Neuronal stem cell (in vitro differentiated cells): Measurements from ENCODE around the gene CLEC12A. TPM values are rescaled to one million over a fixed set of nuclear protein-coding genes. Genes with fewer than 3 reads are reported as not detected.

Source experiments
- DNase-seq: peaks from one replicate; pipeline ENCODE4 v3.0.0-alpha.2; 2013; ENCODE audit warnings: low spot score
- H2AFZ ChIP-seq: one replicate; pipeline ENCODE4 v1.6.1; 2013; ENCODE audit warnings: mild to moderate bottlenecking, low read length, inconsistent platforms
- H2AK5ac ChIP-seq: 2 replicates; pipeline ENCODE4 v1.6.1; 2013; ENCODE audit warnings: low read depth, mild to moderate bottlenecking, inconsistent platforms, low read length, moderate library complexity, mixed read lengths
- H2BK120ac ChIP-seq: 2 replicates; pipeline ENCODE4 v1.6.1; 2013; ENCODE audit warnings: low read depth, mild to moderate bottlenecking, inconsistent platforms, low read length, moderate library complexity, mixed read lengths
- H2BK12ac ChIP-seq: one replicate; pipeline ENCODE4 v1.6.1; 2013; ENCODE audit warnings: low read length, inconsistent platforms
- H2BK15ac ChIP-seq: 2 replicates; pipeline ENCODE4 v1.6.1; 2013; ENCODE audit warnings: mild to moderate bottlenecking, low read length, inconsistent platforms, mixed read lengths
- H2BK5ac ChIP-seq: one replicate; pipeline ENCODE4 v1.6.1; 2013; ENCODE audit warnings: inconsistent platforms, mild to moderate bottlenecking, low read length, moderate library complexity
- H3K14ac ChIP-seq: one replicate; pipeline ENCODE4 v1.6.1; 2013; ENCODE audit warnings: low read length, inconsistent platforms
- H3K18ac ChIP-seq: 2 replicates; pipeline ENCODE4 v1.6.1; 2013; ENCODE audit warnings: low read length, inconsistent platforms
- H3K23ac ChIP-seq: 2 replicates; pipeline ENCODE4 v1.6.1; 2013; ENCODE audit warnings: low read depth, mild to moderate bottlenecking, mixed read lengths, low read length, inconsistent platforms; ENCODE audit not compliant: poor library complexity
- H3K27ac ChIP-seq: replicated peaks from 3 replicates; pipeline ENCODE4 v1.5.1; 2013; ENCODE audit warnings: low read length, inconsistent platforms
- H3K27me3 ChIP-seq, 3 experiments: 2 replicates each; pipeline ENCODE4 v1.6.1; 2013; ENCODE audit warnings: low read length in 3 of 3, mild to moderate bottlenecking in 2 of 3, inconsistent platforms in 1 of 3, low read depth in 1 of 3, mixed read lengths in 1 of 3, moderate library complexity in 1 of 3; ENCODE audit not compliant: control insufficient read depth in 3 of 3, insufficient read depth in 3 of 3
- H3K36me3 ChIP-seq, 2 donors: replicated peaks in 1 of 2; 2 replicates each; pipeline ENCODE4 v1.6.1; 2013; ENCODE audit warnings: low read length in 2 of 2; ENCODE audit not compliant: control insufficient read depth in 2 of 2, insufficient read depth in 2 of 2
- H3K4ac ChIP-seq: 2 replicates; pipeline ENCODE4 v1.6.1; 2013; ENCODE audit warnings: inconsistent platforms, mild to moderate bottlenecking, low read length, moderate library complexity
- H3K4me1 ChIP-seq, 2 donors: 1 replicate in 1 of 2; 2 replicates in 1 of 2; pipeline ENCODE4 v1.6.1; 2013; ENCODE audit warnings: low read length in 2 of 2, low read depth in 1 of 2; ENCODE audit not compliant: control insufficient read depth in 2 of 2, insufficient read depth in 1 of 2
- H3K4me2 ChIP-seq: one replicate; pipeline ENCODE4 v1.6.1; 2013; ENCODE audit warnings: mild to moderate bottlenecking, low read length, inconsistent platforms; ENCODE audit not compliant: insufficient read depth, poor library complexity, severe bottlenecking
- H3K4me3 ChIP-seq, 2 donors: 2 replicates each; pipeline ENCODE4 v1.5.1; 2013; ENCODE audit warnings: low read length in 2 of 2, mild to moderate bottlenecking in 2 of 2, inconsistent platforms in 1 of 2, moderate library complexity in 1 of 2
- H3K79me1 ChIP-seq: one replicate; pipeline ENCODE4 v1.6.1; 2013; ENCODE audit warnings: low read depth, mild to moderate bottlenecking, inconsistent platforms, low read length, moderate library complexity
- H3K9ac ChIP-seq: one replicate; pipeline ENCODE4 v1.6.1; 2013; ENCODE audit warnings: mild to moderate bottlenecking, low read depth, low read length, inconsistent platforms; ENCODE audit not compliant: poor library complexity
- H3K9me3 ChIP-seq, 2 donors: replicated peaks in 1 of 2; 2 replicates each; pipeline versions ENCODE3 to v1.6.1; 2013; ENCODE audit warnings: low read length in 2 of 2, mild to moderate bottlenecking in 2 of 2, inconsistent platforms in 1 of 2, low read depth in 1 of 2, mixed read lengths in 1 of 2, moderate library complexity in 1 of 2; ENCODE audit not compliant: control insufficient read depth in 2 of 2, insufficient read depth in 1 of 2
- H4K8ac ChIP-seq: one replicate; pipeline ENCODE4 v1.6.1; 2013; ENCODE audit warnings: low read depth, mild to moderate bottlenecking, inconsistent platforms, low read length, moderate library complexity
- H4K91ac ChIP-seq: one replicate; pipeline ENCODE4 v1.6.1; 2013; ENCODE audit warnings: low read length, low read depth, mild to moderate bottlenecking, inconsistent platforms; ENCODE audit not compliant: poor library complexity
- WGBS, 2 donors: extraction: QIAGEN DNeasy Blood & Tissue Kit; methylation state at CpG; one replicate each; pipeline ENCODE4 v1.1.7; 2013; ENCODE audit warnings: missing lambda C conversion rate in 2 of 2, mixed read lengths in 1 of 2; ENCODE audit not compliant: insufficient read length in 2 of 2, insufficient replicate concordance in 1 of 2; ENCODE audit errors: extremely low coverage in 2 of 2; 5-methylcytosine and 5-hydroxymethylcytosine counted together
- polyA plus RNA-seq, 2 experiments: library from polyadenylated mRNA; stranded (reverse); fragments of 200-250 nt; gene quantifications; one replicate each; pipeline ENCODE4 v1.2.3, GENCODE V29; 2013

Gene CLEC12A
- polyA plus RNA-seq (2013, experiment 1 of 2) = not detected
- polyA plus RNA-seq (2013, experiment 2 of 2) = not detected

DNA sequence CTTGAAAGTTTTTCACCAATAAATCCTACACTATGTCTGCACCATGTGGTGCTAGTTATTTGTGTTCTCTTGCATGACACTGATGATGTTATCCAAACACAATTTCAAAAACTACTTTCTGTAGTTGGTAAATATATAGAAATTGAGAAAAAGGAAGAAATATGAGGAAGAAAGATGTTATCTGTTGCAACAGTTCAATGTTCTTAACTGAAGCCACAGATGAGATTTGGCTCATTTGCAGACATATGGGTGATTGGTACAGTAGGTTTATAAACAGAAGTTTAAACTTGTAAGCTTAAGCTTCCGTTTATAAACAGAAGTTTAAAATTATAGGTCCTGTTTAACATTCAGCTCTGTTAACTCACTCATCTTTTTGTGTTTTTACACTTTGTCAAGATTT is at the start of gene CLEC12A:
Gene CLEC12A, plus strand, starts transcription at position 229 of the 400 bp plus-strand sequence. CDS start 188 bp downstream, outside the sequence.
- H2BK120ac ChIP-seq = no peak within 1 kb of the TSS
- H3K4ac ChIP-seq = no peak within 1 kb of the TSS
- H3K18ac ChIP-seq = no peak within 1 kb of the TSS
- H3K27ac ChIP-seq = no peak within 1 kb of the TSS
- H2BK15ac ChIP-seq = no peak within 1 kb of the TSS
- H2BK5ac ChIP-seq = no peak within 1 kb of the TSS
- no peak within 1 kb of the TSS for H2AFZ ChIP-seq
- no peaks in the 10 kb centered on the region for H3K79me1 ChIP-seq
- no peaks in the 10 kb centered on the region for H3K4me1 ChIP-seq
- H3K4me3 ChIP-seq = no peak within 1 kb of the TSS
- H3K9ac ChIP-seq = no peak within 1 kb of the TSS
- H3K36me3 ChIP-seq = no peaks in the 10 kb centered on the region
- no peak within 1 kb of the TSS for H2BK12ac ChIP-seq
- no peak within 1 kb of the TSS for H2AK5ac ChIP-seq
- no peak within 1 kb of the TSS for H4K8ac ChIP-seq
- H3K27me3 ChIP-seq = no peaks in the 10 kb centered on the region
- no peak within 1 kb of the TSS for H4K91ac ChIP-seq
- WGBS, 2 donors = no CpG with 5 or more reads among the region's 1 CpG
- peaks cover 0 to 5% of the 10 kb centered on the region in 2 donors for H3K9me3 ChIP-seq
- DNase-seq = no peak
- H3K14ac ChIP-seq = no peak within 1 kb of the TSS
- H3K4me2 ChIP-seq = no peak within 1 kb of the TSS
- no peak within 1 kb of the TSS for H3K23ac ChIP-seq

DNA sequence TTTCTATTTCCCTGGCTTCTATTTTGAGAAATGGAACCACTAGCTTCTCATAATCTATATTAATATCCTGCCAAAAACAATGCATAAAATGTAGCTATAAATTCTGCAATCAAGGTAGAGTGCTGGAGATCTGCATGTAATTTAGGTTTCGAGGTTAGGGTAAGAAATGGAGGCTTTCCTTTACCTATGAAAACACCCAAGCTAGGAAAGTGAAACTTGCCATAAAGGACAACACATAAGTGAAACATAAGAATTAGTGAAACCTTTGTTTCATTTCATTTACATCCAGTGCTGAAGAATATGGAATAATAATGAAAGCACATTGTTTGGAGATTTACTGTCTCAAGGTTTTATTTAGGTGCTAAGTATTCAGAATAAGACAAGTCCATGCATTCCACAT is 48.8 kb upstream of the CLEC12A start:
- no peak overlapping the region for H3K9ac ChIP-seq
- no peak overlapping the region for H3K18ac ChIP-seq
- H2AFZ ChIP-seq = no peak overlapping the region
- no peak overlapping the region for H3K4me2 ChIP-seq
- H2BK15ac ChIP-seq = no peak overlapping the region
- no peak overlapping the region for H2AK5ac ChIP-seq
- H3K36me3 ChIP-seq = no peaks in the 10 kb centered on the region
- no peak overlapping the region for H3K27ac ChIP-seq
- H3K4ac ChIP-seq = no peak overlapping the region
- no peak overlapping the region for H2BK120ac ChIP-seq
- no CpG with 5 or more reads among the region's 1 CpG for WGBS, 2 donors
- no peak for DNase-seq
- H4K8ac ChIP-seq = no peak overlapping the region
- H4K91ac ChIP-seq = no peak overlapping the region
- H3K4me1 ChIP-seq = no peaks in the 10 kb centered on the region
- no peaks in the 10 kb centered on the region for H3K27me3 ChIP-seq
- H3K23ac ChIP-seq = no peak overlapping the region
- H2BK12ac ChIP-seq = no peak overlapping the region
- H2BK5ac ChIP-seq = no peak overlapping the region
- H3K79me1 ChIP-seq = no peaks in the 10 kb centered on the region
- no peaks in the 10 kb centered on the region for H3K9me3 ChIP-seq
- no peak overlapping the region for H3K4me3 ChIP-seq
- H3K14ac ChIP-seq = no peak overlapping the region

- no peak overlapping the region for H3K4me3 ChIP-seq
- no peaks in the 10 kb centered on the region for H3K79me1 ChIP-seq
- H2AK5ac ChIP-seq = no peak overlapping the region
- H2AFZ ChIP-seq = no peak overlapping the region
- H2BK5ac ChIP-seq = no peak overlapping the region
- no CpG with 5 or more reads among the region's 5 CpGs for WGBS, 2 donors
- H3K4me1 ChIP-seq = no peaks in the 10 kb centered on the region
- no peak overlapping the region for H3K14ac ChIP-seq
- no peak overlapping the region for H3K9ac ChIP-seq
- no peak overlapping the region for H4K8ac ChIP-seq
- H3K27ac ChIP-seq = no peak overlapping the region
- H3K23ac ChIP-seq = no peak overlapping the region
- no peak overlapping the region for H3K4me2 ChIP-seq
- H2BK120ac ChIP-seq = no peak overlapping the region
- no peak overlapping the region for H4K91ac ChIP-seq
- no peak overlapping the region for H2BK12ac ChIP-seq
- no peaks in the 10 kb centered on the region for H3K27me3 ChIP-seq
- no peaks in the 10 kb centered on the region for H3K36me3 ChIP-seq
- no peaks in the 10 kb centered on the region for H3K9me3 ChIP-seq
- no peak overlapping the region for H3K4ac ChIP-seq
- peak; percentile 14 for DNase-seq
- no peak overlapping the region for H2BK15ac ChIP-seq
- H3K18ac ChIP-seq = no peak overlapping the region
These were observed 45.4 kb upstream of the CLEC12A start for GRCh38 chr12:9925705-9926393.

- Histone ChIP-seq H2BK5ac (no peak overlapping the region), H3K23ac (no peak overlapping the region), H2AFZ (no peak overlapping the region), H2AK5ac (no peak overlapping the region), H4K91ac (no peak overlapping the region), H4K8ac (no peak overlapping the region), H3K18ac (no peak overlapping the region), H3K4ac (no peak overlapping the region), H2BK15ac (no peak overlapping the region), H3K14ac (no peak overlapping the region), H3K9ac (no peak overlapping the region), H3K36me3 (no peaks in the 10 kb centered on the region), H3K9me3 (no peaks in the 10 kb centered on the region), H3K4me1 (no peaks in the 10 kb centered on the region), H3K4me2 (no peak overlapping the region), H2BK120ac (no peak overlapping the region), H3K4me3 (no peak overlapping the region), H3K27ac (no peak overlapping the region), H3K79me1 (no peaks in the 10 kb centered on the region), H3K27me3 (no peaks in the 10 kb centered on the region), H2BK12ac (no peak overlapping the region)
- WGBS, 2 donors = no CpG with 5 or more reads among the region's 3 CpGs
- DNase-seq = no peak
These were observed 44.3 kb upstream of the CLEC12A start for GRCh38 chr12:9926876-9927275.
